Measurements from ENCODE around the gene FCN1. TPM values are rescaled to one million over a fixed set of nuclear protein-coding genes. Genes with fewer than 3 reads are reported as not detected.

Gene FCN1
- total RNA-seq, 1 donor from 2014 or later: not detected

DNA sequence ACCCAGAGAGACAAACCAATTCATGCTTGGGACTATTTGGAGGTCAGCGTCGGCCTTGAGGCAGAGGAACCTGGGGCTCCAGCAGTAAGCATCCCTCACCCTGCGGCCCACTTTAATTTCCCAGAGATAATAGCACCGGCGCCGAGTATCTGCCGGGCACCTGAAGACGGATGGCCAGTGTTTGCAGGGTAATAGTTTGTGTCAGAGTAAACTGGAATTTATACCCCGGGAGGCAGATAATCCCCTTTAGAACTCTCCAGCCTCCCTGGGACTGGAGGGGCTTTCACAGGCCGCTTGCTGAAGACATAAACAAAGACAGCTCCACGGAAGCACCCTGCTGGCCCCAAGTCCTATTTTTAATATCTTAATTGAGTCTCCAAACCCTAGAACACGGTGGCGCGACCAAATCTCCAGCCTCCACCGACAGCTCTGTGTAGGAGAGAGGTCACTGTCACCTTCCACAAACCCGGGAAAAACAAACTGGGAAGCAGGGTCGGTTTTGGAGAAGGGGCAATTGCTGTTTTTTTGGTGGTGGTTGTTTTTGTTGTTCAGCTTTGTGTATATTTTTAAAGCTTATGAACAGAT is 17.4 kb upstream of the FCN1 start:
- Histone ChIP-seq H3K4me3 (no peak overlapping the region), H3K27me3 (no peaks in the 10 kb centered on the region), H3K36me3 (no peaks in the 10 kb centered on the region), H3K9me3 (no peaks in the 10 kb centered on the region), H3K27ac (no peak overlapping the region), H3K4me1 (no peaks in the 10 kb centered on the region)
- no peak for DNase-seq (ENCODE audit: low spot score in 2 of 2)
- TF ChIP-seq, protein P1, sequence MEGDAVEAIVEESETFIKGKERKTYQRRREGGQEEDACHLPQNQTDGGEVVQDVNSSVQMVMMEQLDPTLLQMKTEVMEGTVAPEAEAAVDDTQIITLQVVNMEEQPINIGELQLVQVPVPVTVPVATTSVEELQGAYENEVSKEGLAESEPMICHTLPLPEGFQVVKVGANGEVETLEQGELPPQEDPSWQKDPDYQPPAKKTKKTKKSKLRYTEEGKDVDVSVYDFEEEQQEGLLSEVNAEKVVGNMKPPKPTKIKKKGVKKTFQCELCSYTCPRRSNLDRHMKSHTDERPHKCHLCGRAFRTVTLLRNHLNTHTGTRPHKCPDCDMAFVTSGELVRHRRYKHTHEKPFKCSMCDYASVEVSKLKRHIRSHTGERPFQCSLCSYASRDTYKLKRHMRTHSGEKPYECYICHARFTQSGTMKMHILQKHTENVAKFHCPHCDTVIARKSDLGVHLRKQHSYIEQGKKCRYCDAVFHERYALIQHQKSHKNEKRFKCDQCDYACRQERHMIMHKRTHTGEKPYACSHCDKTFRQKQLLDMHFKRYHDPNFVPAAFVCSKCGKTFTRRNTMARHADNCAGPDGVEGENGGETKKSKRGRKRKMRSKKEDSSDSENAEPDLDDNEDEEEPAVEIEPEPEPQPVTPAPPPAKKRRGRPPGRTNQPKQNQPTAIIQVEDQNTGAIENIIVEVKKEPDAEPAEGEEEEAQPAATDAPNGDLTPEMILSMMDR (IDR thresholded peaks at IDR 0.05): no peak
- intact Hi-C loops (cut with DNase I): no loop called here

DNA sequence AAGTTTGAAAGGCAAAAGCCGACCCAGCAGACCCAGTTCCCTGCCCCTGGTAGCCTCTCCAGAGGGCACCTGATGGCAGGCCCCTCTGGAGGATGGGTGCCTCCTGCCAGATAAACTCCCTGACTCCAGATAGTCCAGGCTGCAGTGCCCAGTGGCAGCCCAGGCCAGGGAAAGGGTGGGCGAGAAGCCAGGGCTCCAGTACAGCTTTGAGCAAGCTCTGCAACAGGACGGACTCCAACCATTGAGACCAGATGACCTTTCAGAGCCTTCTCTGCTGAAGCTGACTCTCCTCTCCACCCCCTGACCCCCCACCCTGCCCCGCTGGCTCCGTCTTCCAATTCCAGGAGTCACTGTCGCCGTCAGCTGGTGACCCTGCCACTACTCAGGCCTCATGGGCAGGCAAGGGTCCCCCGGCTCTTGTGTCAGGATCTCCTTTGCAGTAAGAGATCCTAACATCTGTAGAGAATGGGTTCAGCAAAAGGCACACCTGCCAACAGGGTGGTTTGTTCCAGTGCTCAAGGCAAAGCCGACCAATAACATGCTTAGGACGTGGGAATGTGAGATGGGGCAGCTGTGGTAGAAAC is 15.5 kb upstream of the FCN1 start:
- Histone ChIP-seq H3K27ac (no peak overlapping the region), H3K4me1 (no peaks in the 10 kb centered on the region), H3K27me3 (no peaks in the 10 kb centered on the region), H3K4me3 (no peak overlapping the region), H3K36me3 (no peaks in the 10 kb centered on the region), H3K9me3 (no peaks in the 10 kb centered on the region)
- intact Hi-C loops (cut with DNase I): no loop called here
- no peak for DNase-seq (ENCODE audit: low spot score in 2 of 2)
- TF ChIP-seq, protein P1 (IDR thresholded peaks at IDR 0.05): no peak

DNA sequence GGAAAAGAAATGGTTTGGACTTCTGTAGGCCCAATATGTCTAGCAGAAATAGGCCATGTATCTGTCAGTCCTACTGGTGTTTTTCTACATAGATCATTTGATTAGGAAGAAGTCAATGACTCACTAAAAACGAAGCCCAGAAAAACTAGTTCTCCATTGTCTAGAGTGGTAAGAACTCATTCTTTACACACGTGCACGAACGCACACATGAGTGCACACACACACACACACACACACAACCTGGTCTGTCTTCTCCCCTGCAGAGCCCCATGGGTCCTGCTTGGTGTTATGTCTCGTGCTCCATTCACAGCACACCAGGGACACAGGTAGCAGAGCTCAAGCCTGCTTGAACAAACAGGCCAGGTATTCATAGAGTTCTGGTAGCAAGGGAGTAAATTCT is 14.9 kb upstream of the FCN1 start:
- DNase-seq (ENCODE audit: low spot score in 2 of 2): no peak
- H3K27ac ChIP-seq: no peak overlapping the region
- TF ChIP-seq, protein P1 (IDR thresholded peaks at IDR 0.05): no peak
- no peaks in the 10 kb centered on the region for H3K27me3 ChIP-seq
- H3K4me1 ChIP-seq: no peaks in the 10 kb centered on the region
- no peak overlapping the region for H3K4me3 ChIP-seq
- no peaks in the 10 kb centered on the region for H3K36me3 ChIP-seq
- no peaks in the 10 kb centered on the region for H3K9me3 ChIP-seq
- intact Hi-C loops (cut with DNase I): no loop called here

- no peak overlapping the region for H3K4me3 ChIP-seq
- no peaks in the 10 kb centered on the region for H3K36me3 ChIP-seq
- TF ChIP-seq, protein P1 (IDR thresholded peaks at IDR 0.05): no peak
- H3K27ac ChIP-seq: no peak overlapping the region
- no peaks in the 10 kb centered on the region for H3K4me1 ChIP-seq
- no peak for DNase-seq (ENCODE audit: low spot score in 2 of 2)
- H3K9me3 ChIP-seq: no peaks in the 10 kb centered on the region
- intact Hi-C loops (cut with DNase I): no loop called here
- H3K27me3 ChIP-seq: no peaks in the 10 kb centered on the region
Observed at GRCh38 chr9:134932171-134932570, 14.5 kb upstream of the FCN1 start.

GRCh38 chr9:134930398-134930797 is 12.7 kb upstream of the FCN1 start:
- Histone ChIP-seq H3K27me3 (no peaks in the 10 kb centered on the region), H3K9me3 (no peaks in the 10 kb centered on the region), H3K36me3 (no peaks in the 10 kb centered on the region), H3K4me3 (no peak overlapping the region), H3K4me1 (no peaks in the 10 kb centered on the region), H3K27ac (no peak overlapping the region)
- TF ChIP-seq, protein P1 (IDR thresholded peaks at IDR 0.05): no peak
- DNase-seq (ENCODE audit: low spot score in 2 of 2): no peak
- intact Hi-C loops (cut with DNase I): no loop called here

Measured in ascending aorta (tissue), 2 donors.